Glomerular visceral epithelial cell (primary cell): ENCODE data around the gene PRKAB1.

Experiments used
- DNase-seq: peaks from one replicate; pipeline ENCODE4 v3.0.0-alpha.2; 2016; ENCODE audit errors: extremely low spot score

The PRKAB1 gene

GRCh38 chr12:119712721-119713120 is 44.8 kb downstream of the PRKAB1 start:
- no peak for DNase-seq

- no peak for DNase-seq
Observed at GRCh38 chr12:119713551-119714031, 45.7 kb downstream of the PRKAB1 start.

GRCh38 chr12:119714614-119715267 is 46.8 kb downstream of the PRKAB1 start:
- no peak for DNase-seq

GRCh38 chr12:119715268-119715620 is 47.3 kb downstream of the PRKAB1 start:
- DNase-seq, result peak; percentile 45

GRCh38 chr12:119718141-119718540 is 50.2 kb downstream of the PRKAB1 start:
- DNase-seq, result no peak

GRCh38 chr12:119720349-119720748 is 52.4 kb downstream of the PRKAB1 start:
- no peak for DNase-seq

GRCh38 chr12:119721306-119721705 is 53.4 kb downstream of the PRKAB1 start:
- no peak for DNase-seq

- no peak for DNase-seq
Observed at GRCh38 chr12:119725523-119725922, 57.6 kb downstream of the PRKAB1 start.

- peak; percentile 9 for DNase-seq
Observed at GRCh38 chr12:119727600-119728443, 59.9 kb downstream of the PRKAB1 start.

- no peak for DNase-seq
Observed at GRCh38 chr12:119728444-119728745, 60.5 kb downstream of the PRKAB1 start.

- no peak for DNase-seq
Observed at GRCh38 chr12:119729871-119730270, 61.9 kb downstream of the PRKAB1 start.

- no peak for DNase-seq
Observed at GRCh38 chr12:119730381-119730780, 62.4 kb downstream of the PRKAB1 start.
